ENCODE data around the gene ZNF407. TPM values are rescaled to one million over a fixed set of nuclear protein-coding genes. Genes with fewer than 3 reads are reported as not detected.

The ZNF407 gene
- total and polyA plus RNA-seq, 2 of the 13 experiments (the other 11 are each of a cell fraction or from before 2014, with no cell fraction given): 2.3 to 8.7 TPM

- TF ChIP-seq CBX2 (IDR thresholded peaks at IDR 0.05; ENCODE audit: low read depth, low read length) (no peak), CBX2 (CRISPR knock-in tag; IDR thresholded peaks at IDR 0.05; ENCODE audit: low read depth) (no peak), ZNF777 (CRISPR knock-in tag; IDR thresholded peaks at IDR 0.05) (no peak), ZBTB40 (IDR thresholded peaks at IDR 0.05) (no peak), ZBTB40 (CRISPR knock-in tag; IDR thresholded peaks at IDR 0.05) (peak; percentile 82), POLR2AphosphoS2 (IDR thresholded peaks at IDR 0.05; ENCODE audit: low read depth, low read length) (no peak), KDM5B (CRISPR knock-in tag; IDR thresholded peaks at IDR 0.05; ENCODE audit: borderline replicate concordance) (peak; percentile 64; the same call in 1 of the 2 replicates), ZBTB2 (CRISPR knock-in tag; IDR thresholded peaks at IDR 0.05; ENCODE audit: low read depth) (no peak; the same call in 1 of the 2 replicates), KAT2B (IDR thresholded peaks at IDR 0.05; ENCODE audit: borderline replicate concordance, low read depth, low read length) (no peak), ZNF367 (CRISPR knock-in tag; IDR thresholded peaks at IDR 0.05; ENCODE audit: borderline replicate concordance) (no peak), ZFP90 (CRISPR knock-in tag; IDR thresholded peaks at IDR 0.05; ENCODE audit: borderline replicate concordance) (no peak; the same call in 1 of the 2 replicates), PPARG (CRISPR knock-in tag; conservative IDR thresholded peaks at IDR 0.05) (no peak), ZNF644 (CRISPR knock-in tag; IDR thresholded peaks at IDR 0.05; ENCODE audit: low read depth) (no peak), EEA1 (CRISPR knock-in tag; IDR thresholded peaks at IDR 0.05; ENCODE audit: borderline replicate concordance) (peak; percentile 91; the same call in 1 of the 2 replicates), MAFF (IDR thresholded peaks at IDR 0.05; ENCODE audit: low read depth, low read length) (no peak)
- TF ChIP-seq, protein P1, sequence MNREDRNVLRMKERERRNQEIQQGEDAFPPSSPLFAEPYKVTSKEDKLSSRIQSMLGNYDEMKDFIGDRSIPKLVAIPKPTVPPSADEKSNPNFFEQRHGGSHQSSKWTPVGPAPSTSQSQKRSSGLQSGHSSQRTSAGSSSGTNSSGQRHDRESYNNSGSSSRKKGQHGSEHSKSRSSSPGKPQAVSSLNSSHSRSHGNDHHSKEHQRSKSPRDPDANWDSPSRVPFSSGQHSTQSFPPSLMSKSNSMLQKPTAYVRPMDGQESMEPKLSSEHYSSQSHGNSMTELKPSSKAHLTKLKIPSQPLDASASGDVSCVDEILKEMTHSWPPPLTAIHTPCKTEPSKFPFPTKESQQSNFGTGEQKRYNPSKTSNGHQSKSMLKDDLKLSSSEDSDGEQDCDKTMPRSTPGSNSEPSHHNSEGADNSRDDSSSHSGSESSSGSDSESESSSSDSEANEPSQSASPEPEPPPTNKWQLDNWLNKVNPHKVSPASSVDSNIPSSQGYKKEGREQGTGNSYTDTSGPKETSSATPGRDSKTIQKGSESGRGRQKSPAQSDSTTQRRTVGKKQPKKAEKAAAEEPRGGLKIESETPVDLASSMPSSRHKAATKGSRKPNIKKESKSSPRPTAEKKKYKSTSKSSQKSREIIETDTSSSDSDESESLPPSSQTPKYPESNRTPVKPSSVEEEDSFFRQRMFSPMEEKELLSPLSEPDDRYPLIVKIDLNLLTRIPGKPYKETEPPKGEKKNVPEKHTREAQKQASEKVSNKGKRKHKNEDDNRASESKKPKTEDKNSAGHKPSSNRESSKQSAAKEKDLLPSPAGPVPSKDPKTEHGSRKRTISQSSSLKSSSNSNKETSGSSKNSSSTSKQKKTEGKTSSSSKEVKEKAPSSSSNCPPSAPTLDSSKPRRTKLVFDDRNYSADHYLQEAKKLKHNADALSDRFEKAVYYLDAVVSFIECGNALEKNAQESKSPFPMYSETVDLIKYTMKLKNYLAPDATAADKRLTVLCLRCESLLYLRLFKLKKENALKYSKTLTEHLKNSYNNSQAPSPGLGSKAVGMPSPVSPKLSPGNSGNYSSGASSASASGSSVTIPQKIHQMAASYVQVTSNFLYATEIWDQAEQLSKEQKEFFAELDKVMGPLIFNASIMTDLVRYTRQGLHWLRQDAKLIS (CRISPR knock-in tag; IDR thresholded peaks at IDR 0.05): no peak
Observed at GRCh38 chr18:74598350-74599001, 806 bp downstream of the ZNF407 start (continued).
